GM12891 (cell line): ENCODE results near the gene PTRH1.

Experiments
- DNase-seq: peaks from one replicate; pipeline ENCODE4 v3.0.0; 2011; ENCODE audit warnings: low spot score; ENCODE audit not compliant: insufficient read length
- FAIRE-seq: peaks from 2 replicates; lab custom pipeline; 2011; peaks lifted over from hg19 to GRCh38; lab: Jason Lieb, UNC
- PAX5 ChIP-seq: IDR thresholded peaks from 2 replicates; pipeline ENCODE4 v1.6.1; 2011; ENCODE audit warnings: low read length, moderate library complexity, mild to moderate bottlenecking; ENCODE audit not compliant: insufficient read depth, severe bottlenecking
- POLR2A ChIP-seq: IDR thresholded peaks from 2 replicates; pipeline ENCODE4 v1.6.1; 2011; ENCODE audit warnings: low read depth, low read length, control low read depth
- POLR2AphosphoS5 ChIP-seq: IDR thresholded peaks from 2 replicates; pipeline ENCODE4 v1.6.1; 2011; ENCODE audit warnings: low read depth, low read length, control low read depth
- POU2F2 ChIP-seq: IDR thresholded peaks from 2 replicates; pipeline ENCODE4 v1.6.1; 2011; ENCODE audit warnings: low read depth, mild to moderate bottlenecking, control low read depth, low read length, moderate library complexity
- SPI1 ChIP-seq: IDR thresholded peaks from 2 replicates; pipeline ENCODE4 v1.6.1; 2011; ENCODE audit warnings: low read depth, low read length, control low read depth
- TAF1 ChIP-seq: IDR thresholded peaks from 2 replicates; pipeline ENCODE4 v1.6.1; 2011; ENCODE audit warnings: low read depth, low read length, control low read depth

PTRH1 gene

GRCh38 chr9:127703289-127703946 is 12.0 kb downstream of the PTRH1 start:
- no peak for TF ChIP-seq SPI1
- no peak for TF ChIP-seq POLR2AphosphoS5
- TF ChIP-seq POLR2A = no peak
- no peak for TF ChIP-seq POU2F2
- TF ChIP-seq PAX5 = no peak
- TF ChIP-seq TAF1 = no peak
- FAIRE-seq (no peak), DNase-seq (no peak)

GRCh38 chr9:127700594-127701255 is 14.7 kb downstream of the PTRH1 start:
- TF ChIP-seq PAX5 = no peak
- no peak for TF ChIP-seq SPI1
- TF ChIP-seq POU2F2 = peak; percentile 68; the same call in 1 of the 2 replicates
- no peak for TF ChIP-seq POLR2A
- DNase-seq = no peak
- peak; percentile 35 for FAIRE-seq

- no peak for FAIRE-seq
- no peak for TF ChIP-seq POLR2AphosphoS5
- no peak for TF ChIP-seq TAF1
- no peak for TF ChIP-seq POU2F2
- TF ChIP-seq SPI1 = no peak
- no peak for TF ChIP-seq PAX5
- no peak for TF ChIP-seq POLR2A
- DNase-seq = no peak
These were observed 15.3 kb downstream of the PTRH1 start for GRCh38 chr9:127700140-127700539.

- FAIRE-seq = peak; percentile 40
These were observed 16.3 kb downstream of the PTRH1 start for GRCh38 chr9:127698985-127699670.

GRCh38 chr9:127698386-127698785 is 17.1 kb downstream of the PTRH1 start:
- no peak for TF ChIP-seq SPI1
- no peak for TF ChIP-seq PAX5
- no peak for TF ChIP-seq TAF1
- TF ChIP-seq POLR2A = no peak
- no peak for TF ChIP-seq POLR2AphosphoS5
- no peak for TF ChIP-seq POU2F2
- DNase-seq = no peak

More at GRCh38 chr9:127698985-127699670, 16.3 kb downstream of the PTRH1 start:
- DNase-seq = peak; percentile 95
- TF ChIP-seq POU2F2 (no peak), SPI1 (no peak), TAF1 (no peak), PAX5 (no peak), POLR2A (no peak), POLR2AphosphoS5 (no peak)

GRCh38 chr9:127697575-127697974 is 17.9 kb downstream of the PTRH1 start:
- DNase-seq (no peak), FAIRE-seq (no peak)
- TF ChIP-seq POLR2A = no peak
- no peak for TF ChIP-seq PAX5
- no peak for TF ChIP-seq POU2F2
- no peak for TF ChIP-seq SPI1
- TF ChIP-seq POLR2AphosphoS5 = no peak

More at GRCh38 chr9:127698386-127698785, 17.1 kb downstream of the PTRH1 start:
- FAIRE-seq = no peak

- FAIRE-seq (no peak), DNase-seq (no peak)
- no peak for TF ChIP-seq POLR2A
- no peak for TF ChIP-seq TAF1
- TF ChIP-seq PAX5 = no peak
- TF ChIP-seq SPI1 = no peak
- TF ChIP-seq POLR2AphosphoS5 = no peak
- no peak for TF ChIP-seq POU2F2
These were observed 20.4 kb downstream of the PTRH1 start for GRCh38 chr9:127694890-127695720.

GRCh38 chr9:127693697-127694096 is 21.8 kb downstream of the PTRH1 start:
- no peak for TF ChIP-seq POLR2AphosphoS5
- no peak for TF ChIP-seq PAX5
- TF ChIP-seq POU2F2 = no peak
- no peak for TF ChIP-seq TAF1
- no peak for TF ChIP-seq POLR2A
- TF ChIP-seq SPI1 = no peak
- FAIRE-seq = no peak
- DNase-seq = no peak

- TF ChIP-seq POLR2AphosphoS5 = no peak
- no peak for TF ChIP-seq SPI1
- no peak for TF ChIP-seq POU2F2
- no peak for TF ChIP-seq TAF1
- TF ChIP-seq PAX5 = no peak
- TF ChIP-seq POLR2A = no peak
- DNase-seq = no peak
These were observed 22.3 kb downstream of the PTRH1 start for GRCh38 chr9:127693143-127693542.

More at GRCh38 chr9:127693143-127693542, 22.3 kb downstream of the PTRH1 start:
- FAIRE-seq = no peak
